Measurements from ENCODE around the gene ZBTB20. TPM values are rescaled to one million over a fixed set of nuclear protein-coding genes. Genes with fewer than 3 reads are reported as not detected.
A peak's percentile ranks its signal among the peaks of the same experiment; 100 is the strongest.

Gene ZBTB20
- total and polyA plus RNA-seq, 5 donors from 2014 or later, result 10.1 to 58.2 (median 13.2) TPM

- Mint-ChIP-seq H3K4me1 (peaks cover 6 to 16% (median 10%) of the 10 kb centered on the region in 4 donors), H3K9me3 (no peaks in the 10 kb centered on the region), H3K36me3 (no peaks in the 10 kb centered on the region), H3K4me3 (no peak overlapping the region), H3K27me3 (no peaks in the 10 kb centered on the region), H3K27ac (no peak overlapping the region)
- Histone ChIP-seq H3K27ac (ENCODE audit: insufficient read depth, low read length, poor library complexity, severe bottlenecking) (no peak overlapping the region), H3K4me1 (ENCODE audit: control insufficient read depth, insufficient read depth, low read length, poor library complexity, severe bottlenecking) (no peaks in the 10 kb centered on the region), H3K36me3 (ENCODE audit: control insufficient read depth, insufficient read depth, low read length) (no peaks in the 10 kb centered on the region), H3K9me3 (ENCODE audit: control insufficient read depth in 2 of 2, low read length in 2 of 2) (no peaks in the 10 kb centered on the region), H3K27me3 (ENCODE audit: control insufficient read depth, insufficient read depth, low read length) (no peaks in the 10 kb centered on the region), H3K4me3 (ENCODE audit: low read depth, low read length) (no peak overlapping the region)
- ATAC-seq (ENCODE audit: low read depth in 2 of 2) (no peak), DNase-seq (peak in 1 of 3 donors; percentile 31)
Measured at GRCh38 chr3:114418107-114418506, 729.0 kb downstream of the ZBTB20 start.

- Mint-ChIP-seq H3K4me1 (peaks cover 6 to 19% (median 13%) of the 10 kb centered on the region in 4 donors), H3K9me3 (no peaks in the 10 kb centered on the region), H3K27ac (no peak overlapping the region), H3K4me3 (no peak overlapping the region), H3K36me3 (no peaks in the 10 kb centered on the region), H3K27me3 (no peaks in the 10 kb centered on the region)
- H3K9me3 ChIP-seq (ENCODE audit: control insufficient read depth in 2 of 2, low read length in 2 of 2), result no peaks in the 10 kb centered on the region
- no peaks in the 10 kb centered on the region for H3K27me3 ChIP-seq (ENCODE audit: control insufficient read depth, insufficient read depth, low read length)
- DNase-seq, result no peak
- no peak overlapping the region for H3K4me3 ChIP-seq (ENCODE audit: low read depth, low read length)
- no peaks in the 10 kb centered on the region for H3K36me3 ChIP-seq (ENCODE audit: control insufficient read depth, insufficient read depth, low read length)
- no peak overlapping the region for H3K27ac ChIP-seq (ENCODE audit: insufficient read depth, low read length, poor library complexity, severe bottlenecking)
- H3K4me1 ChIP-seq (ENCODE audit: control insufficient read depth, insufficient read depth, low read length, poor library complexity, severe bottlenecking), result no peaks in the 10 kb centered on the region
- ATAC-seq (ENCODE audit: low read depth in 2 of 2), result no peak
Measured at GRCh38 chr3:114417675-114418074, 729.4 kb downstream of the ZBTB20 start.

- no peak overlapping the region for H3K27ac Mint-ChIP-seq
- H3K27me3 Mint-ChIP-seq, result no peaks in the 10 kb centered on the region
- no peaks in the 10 kb centered on the region for H3K36me3 Mint-ChIP-seq
Measured at GRCh38 chr3:114417265-114417664, 729.8 kb downstream of the ZBTB20 start.

DNA sequence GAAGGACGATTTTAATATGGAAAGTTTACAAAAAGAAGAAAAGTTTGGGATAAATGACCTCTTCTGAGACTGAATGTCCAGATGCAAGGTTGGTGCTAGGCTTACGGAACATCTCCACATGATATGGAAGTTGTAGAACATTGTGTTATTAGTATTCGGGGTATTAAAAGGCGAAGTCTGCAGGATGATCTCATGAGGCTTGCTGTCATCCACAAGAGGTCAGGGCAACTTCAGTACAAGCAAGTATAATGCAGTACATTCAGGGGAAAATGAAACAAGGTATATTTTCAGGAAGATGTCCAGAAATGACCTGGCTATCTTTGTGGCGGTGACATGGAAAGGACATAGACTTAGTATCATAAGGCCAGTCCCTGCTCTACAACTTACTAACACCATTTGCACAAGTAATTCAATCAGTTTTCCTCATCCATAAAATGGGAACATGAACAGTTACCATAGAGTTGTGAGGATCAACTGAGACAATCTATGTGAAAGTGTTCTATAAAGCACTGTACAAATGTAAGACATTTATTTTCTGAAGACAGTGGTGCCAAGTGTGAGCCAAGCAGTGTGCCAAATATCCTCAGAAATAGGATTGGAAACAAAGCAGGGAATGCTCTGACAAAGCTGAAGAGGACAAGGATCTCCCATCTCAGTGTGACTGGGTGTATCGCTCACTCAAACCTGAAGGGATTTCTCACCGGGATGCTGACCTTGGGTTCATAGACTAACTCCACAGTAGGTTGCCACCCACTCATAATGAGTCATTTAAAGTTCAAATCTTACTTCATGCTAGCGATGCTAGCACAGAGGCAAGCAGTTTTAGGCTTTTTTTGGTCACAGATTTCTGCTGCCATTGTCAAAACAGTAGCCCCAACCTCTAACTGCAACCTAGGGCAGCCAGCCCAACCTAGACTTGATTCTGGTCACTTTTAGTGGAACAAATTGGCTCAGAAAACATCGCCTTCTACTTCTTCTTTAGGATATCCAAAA, 735.0 kb downstream of the ZBTB20 start:
- no peaks in the 10 kb centered on the region for H3K4me1 ChIP-seq (ENCODE audit: control insufficient read depth, insufficient read depth, low read length, poor library complexity, severe bottlenecking)
- no peak overlapping the region for H3K27ac ChIP-seq (ENCODE audit: insufficient read depth, low read length, poor library complexity, severe bottlenecking)
- Mint-ChIP-seq H3K9me3 (no peaks in the 10 kb centered on the region), H3K27me3 (no peaks in the 10 kb centered on the region), H3K4me1 (peaks cover 0 to 27% (median 10%) of the 10 kb centered on the region in 4 donors), H3K4me3 (no peak overlapping the region), H3K27ac (peak overlapping the region in 1 of 3 donors; percentile 15), H3K36me3 (peaks cover 6% of the 10 kb centered on the region)
- H3K4me3 ChIP-seq (ENCODE audit: low read depth, low read length), result no peak overlapping the region
- H3K27me3 ChIP-seq (ENCODE audit: control insufficient read depth, insufficient read depth, low read length), result no peaks in the 10 kb centered on the region
- no peaks in the 10 kb centered on the region for H3K36me3 ChIP-seq (ENCODE audit: control insufficient read depth, insufficient read depth, low read length)
- H3K9me3 ChIP-seq (ENCODE audit: control insufficient read depth in 2 of 2, low read length in 2 of 2), result no peaks in the 10 kb centered on the region
- peak in 1 of 2 donors; percentile 31 for ATAC-seq (ENCODE audit: low read depth in 2 of 2)
- DNase-seq, result peak in 1 of 3 donors; percentile 28

More at GRCh38 chr3:114417265-114417664, 729.8 kb downstream of the ZBTB20 start:
- H3K27ac ChIP-seq (ENCODE audit: insufficient read depth, low read length, poor library complexity, severe bottlenecking), result no peak overlapping the region
- H3K27me3 ChIP-seq (ENCODE audit: control insufficient read depth, insufficient read depth, low read length), result no peaks in the 10 kb centered on the region
- H3K4me1 ChIP-seq (ENCODE audit: control insufficient read depth, insufficient read depth, low read length, poor library complexity, severe bottlenecking), result no peaks in the 10 kb centered on the region
- no peak overlapping the region for H3K4me3 Mint-ChIP-seq
- H3K9me3 ChIP-seq (ENCODE audit: control insufficient read depth in 2 of 2, low read length in 2 of 2), result no peaks in the 10 kb centered on the region
- H3K4me3 ChIP-seq (ENCODE audit: low read depth, low read length), result no peak overlapping the region
- no peak for DNase-seq
- peaks cover 6 to 23% (median 14%) of the 10 kb centered on the region in 4 donors for H3K4me1 Mint-ChIP-seq
- H3K36me3 ChIP-seq (ENCODE audit: control insufficient read depth, insufficient read depth, low read length), result no peaks in the 10 kb centered on the region
- no peak for ATAC-seq (ENCODE audit: low read depth in 2 of 2)
- H3K9me3 Mint-ChIP-seq, result no peaks in the 10 kb centered on the region

DNA sequence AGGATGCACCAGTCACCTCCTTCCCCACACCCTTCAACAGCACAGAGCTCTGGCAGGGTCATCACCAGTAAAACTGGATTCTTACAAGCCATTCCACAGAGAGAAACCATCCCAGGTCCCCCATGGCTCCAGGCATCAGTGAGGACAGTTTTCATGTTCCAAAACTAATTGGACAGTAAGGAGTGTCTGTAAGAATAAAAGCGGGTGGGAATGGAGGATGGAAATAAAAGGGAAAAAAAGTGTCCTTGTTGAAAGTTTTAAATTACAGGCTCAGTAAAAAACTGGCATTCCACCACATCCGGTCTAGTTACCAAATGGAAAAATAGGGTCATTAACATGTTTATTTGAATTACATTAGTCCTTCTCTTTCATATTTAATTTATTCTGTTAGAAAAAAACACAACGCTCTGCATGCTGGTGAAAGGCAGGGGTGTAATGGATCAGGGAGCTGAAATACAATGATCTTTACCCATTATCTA, 735.9 kb downstream of the ZBTB20 start:
- Histone ChIP-seq H3K36me3 (ENCODE audit: control insufficient read depth, insufficient read depth, low read length) (no peaks in the 10 kb centered on the region), H3K27ac (ENCODE audit: insufficient read depth, low read length, poor library complexity, severe bottlenecking) (no peak overlapping the region), H3K4me1 (ENCODE audit: control insufficient read depth, insufficient read depth, low read length, poor library complexity, severe bottlenecking) (no peaks in the 10 kb centered on the region), H3K9me3 (ENCODE audit: control insufficient read depth in 2 of 2, low read length in 2 of 2) (no peaks in the 10 kb centered on the region), H3K4me3 (ENCODE audit: low read depth, low read length) (no peak overlapping the region), H3K27me3 (ENCODE audit: control insufficient read depth, insufficient read depth, low read length) (no peaks in the 10 kb centered on the region)
- no peak for DNase-seq
- Mint-ChIP-seq H3K4me1 (peaks cover 0 to 27% (median 12%) of the 10 kb centered on the region in 4 donors), H3K4me3 (no peak overlapping the region), H3K36me3 (peaks cover 7% of the 10 kb centered on the region), H3K9me3 (no peaks in the 10 kb centered on the region), H3K27me3 (no peaks in the 10 kb centered on the region), H3K27ac (peak overlapping the region in 1 of 3 donors; percentile 62)
- no peak for ATAC-seq (ENCODE audit: low read depth in 2 of 2)

- DNase-seq (no peak), ATAC-seq (ENCODE audit: low read depth in 2 of 2) (no peak)
- no peaks in the 10 kb centered on the region for H3K4me1 ChIP-seq (ENCODE audit: control insufficient read depth, insufficient read depth, low read length, poor library complexity, severe bottlenecking)
- no peak overlapping the region for H3K27ac ChIP-seq (ENCODE audit: insufficient read depth, low read length, poor library complexity, severe bottlenecking)
- no peaks in the 10 kb centered on the region for H3K9me3 Mint-ChIP-seq
- H3K27ac Mint-ChIP-seq, result no peak overlapping the region
- no peaks in the 10 kb centered on the region for H3K27me3 ChIP-seq (ENCODE audit: control insufficient read depth, insufficient read depth, low read length)
- H3K27me3 Mint-ChIP-seq, result no peaks in the 10 kb centered on the region
- H3K4me3 ChIP-seq (ENCODE audit: low read depth, low read length), result no peak overlapping the region
- no peaks in the 10 kb centered on the region for H3K36me3 ChIP-seq (ENCODE audit: control insufficient read depth, insufficient read depth, low read length)
- H3K4me1 Mint-ChIP-seq, result peaks cover 0 to 25% (median 11%) of the 10 kb centered on the region in 4 donors
- H3K4me3 Mint-ChIP-seq, result no peak overlapping the region
- no peaks in the 10 kb centered on the region for H3K9me3 ChIP-seq (ENCODE audit: control insufficient read depth in 2 of 2, low read length in 2 of 2)
- H3K36me3 Mint-ChIP-seq, result peaks cover 7% of the 10 kb centered on the region
Measured at GRCh38 chr3:114408736-114409670, 738.1 kb downstream of the ZBTB20 start.

GRCh38 chr3:114406922-114407321, 740.2 kb downstream of the ZBTB20 start:
- DNase-seq, result no peak
- H3K4me1 ChIP-seq (ENCODE audit: control insufficient read depth, insufficient read depth, low read length, poor library complexity, severe bottlenecking), result no peaks in the 10 kb centered on the region
- no peaks in the 10 kb centered on the region for H3K27me3 Mint-ChIP-seq

More at GRCh38 chr3:114406922-114407321, 740.2 kb downstream of the ZBTB20 start:
- no peaks in the 10 kb centered on the region for H3K9me3 ChIP-seq (ENCODE audit: control insufficient read depth in 2 of 2, low read length in 2 of 2)
- H3K4me1 Mint-ChIP-seq, result peaks cover 0 to 10% (median 4%) of the 10 kb centered on the region in 4 donors
- H3K4me3 Mint-ChIP-seq, result no peak overlapping the region
- H3K36me3 ChIP-seq (ENCODE audit: control insufficient read depth, insufficient read depth, low read length), result no peaks in the 10 kb centered on the region
- no peak overlapping the region for H3K4me3 ChIP-seq (ENCODE audit: low read depth, low read length)
- H3K27ac ChIP-seq (ENCODE audit: insufficient read depth, low read length, poor library complexity, severe bottlenecking), result no peak overlapping the region
- no peaks in the 10 kb centered on the region for H3K9me3 Mint-ChIP-seq
- peaks cover 10% of the 10 kb centered on the region for H3K36me3 Mint-ChIP-seq
- H3K27ac Mint-ChIP-seq, result no peak overlapping the region
- no peak for ATAC-seq (ENCODE audit: low read depth in 2 of 2)
- H3K27me3 ChIP-seq (ENCODE audit: control insufficient read depth, insufficient read depth, low read length), result no peaks in the 10 kb centered on the region

All from CD4-positive, CD25-positive, alpha-beta regulatory T cell (primary cell).